Measurements from ENCODE around the gene DMRTA1.
A peak's percentile ranks its signal among the peaks of the same experiment; 100 is the strongest.
"Not testable (repeated sequence)": the region's sequence is repeated elsewhere in the genome, so short reads cannot be mapped to it uniquely, and the experiment has no call there.

DMRTA1 gene

DNA sequence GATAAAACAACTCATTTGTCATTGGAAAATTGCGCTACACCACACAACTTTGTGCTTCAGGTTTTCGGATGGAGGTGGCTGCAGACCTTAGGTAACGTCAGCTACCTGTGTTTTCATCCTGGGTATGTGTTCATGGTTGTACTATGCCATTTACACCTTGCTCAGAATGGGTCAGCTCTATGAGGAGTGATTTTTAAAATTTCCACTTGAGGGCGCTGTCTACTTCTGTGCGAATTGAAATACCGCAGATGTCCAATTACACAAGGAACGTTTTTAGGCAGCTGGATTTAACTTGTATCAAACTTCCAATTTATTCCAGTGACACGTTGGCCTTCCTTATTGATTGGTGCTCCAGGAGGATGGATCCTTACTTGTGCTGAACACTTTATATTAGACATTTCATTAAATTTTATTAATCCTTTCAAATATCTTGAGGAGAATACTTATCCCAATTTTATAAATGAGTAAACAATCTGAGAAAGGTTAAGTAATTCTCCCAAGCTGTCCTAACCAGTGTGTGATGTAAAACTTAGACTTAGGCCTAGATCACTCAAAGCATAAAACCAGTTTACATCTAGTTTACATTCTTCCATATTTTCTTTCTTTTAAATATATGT is 23.4 kb downstream of the DMRTA1 start:
- DNase-seq, result peak; percentile 42 to 71

GRCh38 chr9:22481566-22481965 is 34.9 kb downstream of the DMRTA1 start:
- no peak for DNase-seq

- DNase-seq, result no peak
These were observed 37.0 kb downstream of the DMRTA1 start for GRCh38 chr9:22483528-22484070.

DNA sequence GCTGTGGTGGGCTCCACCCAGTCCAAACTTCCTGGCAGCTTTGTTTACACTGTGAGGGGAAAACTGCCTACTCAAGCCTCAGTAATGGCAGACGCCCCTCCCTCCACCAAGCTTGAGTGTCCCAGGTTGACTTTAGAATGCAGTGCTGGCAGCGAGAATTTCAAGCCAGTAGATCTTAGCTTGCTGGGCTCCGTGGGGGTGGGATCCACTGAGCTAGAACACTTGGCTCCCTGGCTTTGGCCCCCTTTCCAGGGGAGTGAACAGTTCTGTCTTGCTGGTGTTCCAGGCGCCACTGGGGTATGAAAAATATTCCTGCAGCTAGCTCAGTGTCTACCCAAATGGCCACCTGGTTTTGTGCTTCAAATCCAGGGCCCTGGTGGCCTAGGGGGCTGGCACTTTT is 49.6 kb downstream of the DMRTA1 start:
- not testable (repeated sequence) for DNase-seq

Measured in NCI-H1930 (cell line).